Iris pigment epithelial cell (primary cell): ENCODE data around the gene CCKAR.

Experiments used
- DNase-seq: peaks from one replicate; pipeline ENCODE4 v3.0.0-alpha.2; 2011; ENCODE audit warnings: low read depth

Gene CCKAR

DNA sequence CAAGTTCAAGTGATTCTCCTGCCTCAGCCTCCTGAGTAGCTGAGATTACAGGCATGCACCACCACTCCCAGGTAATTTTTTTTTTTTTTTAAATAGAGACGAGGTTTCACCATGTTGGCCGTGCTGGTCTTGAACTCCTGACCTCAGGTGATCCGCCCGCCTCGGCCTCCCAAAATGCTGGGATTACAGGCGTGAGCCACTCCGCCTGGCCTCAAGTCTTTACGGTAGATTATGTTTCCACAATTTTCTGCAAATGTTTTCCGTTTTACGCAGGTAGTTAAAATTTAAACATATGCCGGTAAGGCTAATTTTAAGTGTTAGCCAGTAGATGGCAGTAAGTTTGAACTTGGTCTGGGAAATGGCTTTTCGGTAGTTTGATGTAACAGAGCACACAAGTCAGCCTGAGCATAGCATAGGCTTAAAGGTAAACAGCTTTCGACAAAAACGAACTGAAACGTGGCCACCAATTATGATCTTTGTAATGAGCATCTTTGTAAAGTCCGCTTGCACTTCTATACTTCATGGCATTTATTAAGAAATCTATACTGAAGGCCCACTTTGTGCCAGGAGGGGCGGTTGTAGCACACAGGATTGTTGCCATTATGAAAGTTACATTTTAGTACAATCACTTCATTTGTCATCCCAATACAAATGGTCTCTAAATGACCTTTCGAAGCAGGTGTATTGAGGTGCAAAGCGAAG, 31.1 kb downstream of the CCKAR start:
- peak; percentile 80 for DNase-seq

DNA sequence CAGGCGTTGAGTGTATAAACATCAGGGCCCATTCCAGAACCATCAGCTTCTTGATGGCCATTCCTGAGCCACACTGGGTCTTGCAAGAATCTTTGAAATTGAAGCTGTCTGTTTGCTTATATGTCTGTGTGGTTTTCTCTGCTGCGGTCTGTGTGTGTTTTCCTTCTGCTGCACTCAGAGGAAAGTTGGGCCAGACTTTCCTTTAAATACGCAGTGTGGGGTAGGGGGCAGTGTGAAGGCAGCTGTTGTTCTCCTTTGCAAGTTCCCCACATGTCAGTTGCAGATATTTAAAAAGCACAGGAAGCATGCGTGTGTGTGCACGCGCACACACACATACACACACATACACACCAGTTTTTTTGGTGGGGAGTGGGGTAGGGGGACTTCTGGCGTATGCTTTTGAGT, 32.1 kb downstream of the CCKAR start:
- DNase-seq: peak; percentile 45

DNA sequence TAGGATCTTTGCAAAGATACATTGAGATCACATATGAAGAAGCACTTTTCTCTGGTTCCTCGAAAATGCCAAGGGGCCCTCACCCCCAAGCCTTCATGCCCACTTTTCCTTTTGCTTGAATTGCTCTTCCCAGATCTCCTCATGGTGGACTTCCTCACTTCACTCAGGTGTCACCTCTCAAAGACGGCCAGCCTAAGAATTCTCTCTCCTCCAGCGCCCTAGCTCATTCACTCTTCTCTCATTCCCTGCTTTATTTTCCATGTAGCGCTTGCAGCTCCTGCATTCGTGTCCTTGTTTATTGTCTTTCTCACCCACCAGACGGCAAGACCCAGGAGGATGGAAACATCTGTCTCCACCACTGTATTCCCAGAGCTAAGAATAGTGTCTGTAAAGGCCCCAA, 32.9 kb downstream of the CCKAR start:
- DNase-seq: no peak

DNA sequence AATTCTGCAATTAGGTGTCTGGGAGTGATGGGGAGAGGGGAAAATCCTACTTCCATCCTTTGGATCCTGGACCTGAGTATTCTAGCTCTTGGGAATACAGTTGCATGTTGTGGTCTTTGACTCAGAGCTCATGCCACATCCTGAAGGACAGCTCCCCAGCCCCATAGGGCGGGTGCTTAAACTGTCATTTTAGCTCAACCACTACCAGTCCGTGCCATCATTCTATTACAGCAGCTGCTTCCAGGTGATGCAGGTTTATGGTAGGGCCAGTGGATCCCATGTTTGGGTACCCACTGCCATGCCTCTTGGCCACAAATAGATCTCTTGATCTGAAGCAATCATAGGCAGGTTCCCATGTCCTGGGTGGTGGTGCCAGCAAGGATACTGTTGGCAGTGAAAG, 34.7 kb downstream of the CCKAR start:
- no peak for DNase-seq

DNA sequence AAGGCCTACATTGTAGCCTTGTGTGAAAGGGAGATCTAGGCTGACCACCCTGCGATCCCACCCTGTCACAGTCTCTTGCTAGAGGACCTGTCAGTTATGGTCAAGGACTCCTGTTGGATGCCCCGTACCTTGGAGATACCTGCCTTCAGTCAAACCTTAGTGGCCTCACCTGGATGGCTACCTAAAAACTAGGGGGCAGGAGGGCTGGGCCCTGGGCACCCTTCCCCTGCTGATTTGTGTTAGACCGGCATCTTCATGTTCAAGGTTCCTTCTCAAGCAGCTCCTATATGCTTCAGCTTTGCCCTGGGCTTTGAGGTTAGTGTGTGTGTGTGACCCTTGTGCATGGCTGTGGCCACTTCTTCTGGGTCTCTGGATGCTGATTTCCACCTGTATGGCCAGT, 35.3 kb downstream of the CCKAR start:
- DNase-seq: no peak

DNA sequence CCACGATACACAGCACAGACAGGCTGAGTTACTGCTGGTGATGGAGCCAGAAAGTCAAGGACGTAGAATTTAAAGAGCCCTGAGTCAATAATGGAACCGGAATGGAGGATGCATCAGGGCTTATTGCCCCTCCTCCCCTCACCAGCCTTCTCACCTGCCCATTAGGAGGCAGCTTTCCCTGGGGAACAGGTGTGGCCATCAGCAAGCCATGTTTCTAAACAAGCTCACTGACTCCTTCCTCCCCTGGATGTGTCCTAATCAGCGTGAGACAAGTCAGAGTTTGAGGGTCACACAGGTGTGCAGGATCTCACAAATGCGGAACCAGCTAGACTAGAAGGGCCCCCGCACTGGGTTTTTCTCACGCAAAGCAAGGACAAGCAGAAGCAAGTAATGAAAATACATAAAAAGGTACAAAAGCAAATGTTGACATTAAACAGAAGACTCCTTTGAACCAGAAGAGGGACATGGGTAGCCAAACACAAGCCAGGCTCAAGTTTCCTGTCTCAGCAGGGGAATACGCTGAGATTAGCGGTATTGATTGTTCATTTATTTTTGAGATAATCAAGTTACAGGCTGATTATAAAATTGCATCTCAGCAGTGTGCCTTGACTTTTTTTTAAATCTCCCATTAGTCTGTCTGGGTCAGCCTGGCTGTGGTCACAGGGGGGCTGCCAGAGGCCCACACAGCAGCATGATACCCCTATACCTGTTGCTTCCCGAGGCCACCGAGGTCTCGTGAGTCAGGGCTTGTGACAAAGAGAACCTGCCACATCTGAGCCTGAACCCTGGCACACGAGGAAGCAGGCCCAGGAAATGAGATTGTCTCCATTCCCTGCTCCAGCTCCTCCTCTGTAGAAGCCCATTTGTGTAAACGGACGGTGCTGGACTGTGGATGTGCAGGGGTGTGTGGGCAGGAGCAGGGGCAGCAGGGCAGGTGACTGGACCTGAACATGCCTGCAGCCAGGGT, 37.4 kb downstream of the CCKAR start:
- DNase-seq: no peak

DNA sequence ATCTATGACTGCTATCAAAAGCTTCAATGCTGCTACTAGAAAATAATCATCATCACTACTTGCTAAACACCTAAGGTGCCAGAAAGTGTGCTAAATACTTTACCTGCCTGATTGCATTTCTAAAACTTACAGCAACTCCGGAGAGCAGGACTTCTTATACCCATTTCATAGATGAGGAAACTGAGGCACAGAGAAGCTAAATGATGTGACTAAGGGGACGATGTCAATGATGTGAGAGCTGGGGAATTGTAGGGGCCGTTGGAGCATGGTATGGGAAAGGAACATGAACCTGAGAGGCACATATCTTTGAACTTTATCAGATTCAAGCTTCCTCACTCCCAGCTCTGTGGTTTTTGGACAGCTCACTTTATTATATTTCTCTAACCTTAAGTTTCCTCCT, 38.7 kb downstream of the CCKAR start:
- DNase-seq: no peak

DNA sequence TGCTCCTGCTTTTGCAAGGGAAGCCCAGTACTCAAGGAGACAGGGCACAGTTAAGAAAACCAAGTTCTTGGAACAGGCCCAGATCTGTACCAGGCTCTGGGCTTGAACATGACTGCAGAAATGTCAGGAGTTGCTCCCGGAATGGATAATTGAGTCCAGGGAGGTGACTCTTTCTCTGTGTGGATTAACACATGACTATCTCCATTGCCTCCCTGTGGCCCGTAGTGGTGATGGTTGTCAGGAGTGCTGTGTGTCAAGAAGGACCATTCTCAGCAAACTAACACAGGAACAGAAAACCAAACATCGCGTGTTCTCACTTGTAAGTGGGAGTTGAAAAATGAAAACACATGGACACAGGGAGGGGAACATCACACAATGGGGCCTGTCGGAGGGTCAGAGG, 39.9 kb downstream of the CCKAR start:
- no peak for DNase-seq

DNA sequence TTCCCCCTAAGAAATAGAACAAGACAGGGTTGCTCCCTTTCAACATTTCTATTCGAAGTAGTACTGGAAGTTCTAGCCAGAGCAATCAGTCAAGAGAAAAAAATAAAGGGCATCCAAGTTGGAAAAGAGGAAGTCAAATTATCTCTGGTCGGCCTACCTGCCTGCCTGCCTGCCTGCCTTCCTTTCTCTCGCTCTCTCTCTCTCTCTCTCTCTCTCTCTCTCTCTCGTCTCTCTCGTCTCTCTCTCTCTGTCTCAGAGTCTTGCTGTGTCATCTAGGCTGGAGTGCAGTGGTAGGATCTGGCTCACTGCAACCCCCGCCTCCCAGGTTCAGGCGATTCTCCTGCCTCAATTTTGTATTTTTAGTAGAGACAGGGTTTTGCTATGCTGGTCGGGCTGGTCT, 42.9 kb downstream of the CCKAR start:
- DNase-seq: no peak

DNA sequence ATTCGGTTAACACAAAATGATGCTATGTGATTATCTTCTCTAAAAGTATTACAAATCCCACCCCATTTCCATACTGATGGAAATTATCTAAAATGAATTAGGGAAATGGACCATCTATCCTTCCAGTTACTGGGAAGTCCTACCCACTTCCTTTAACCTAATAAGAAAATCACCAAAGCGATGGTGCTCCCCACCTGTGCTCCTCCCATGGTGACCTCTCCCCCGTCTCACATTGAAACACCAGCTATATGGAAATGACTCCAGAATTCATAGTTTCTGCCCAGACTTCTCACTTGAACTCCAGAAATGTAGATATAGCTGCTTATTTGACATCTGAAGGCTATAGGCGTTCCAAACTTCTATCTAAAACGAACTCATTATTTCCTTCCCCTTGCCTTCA, 48.5 kb downstream of the CCKAR start:
- no peak for DNase-seq

DNA sequence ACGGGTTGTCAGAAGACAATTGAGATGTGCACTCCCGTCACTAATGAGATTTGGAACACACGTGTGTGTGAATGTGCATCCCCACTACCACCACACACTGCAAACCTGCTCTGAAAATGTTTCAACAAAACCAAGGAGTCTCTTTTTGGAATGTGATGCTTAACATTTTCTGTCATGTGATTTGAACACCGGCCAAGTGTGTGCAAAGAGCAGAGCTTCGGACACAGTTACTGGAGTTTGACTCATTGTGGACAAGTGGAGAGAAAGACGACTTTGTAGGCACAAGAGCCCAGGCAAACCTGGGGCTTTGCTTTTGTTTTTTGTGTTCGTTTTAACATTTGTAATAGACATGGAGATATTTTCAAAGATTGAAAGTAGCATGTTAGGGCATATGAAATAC, 49.2 kb downstream of the CCKAR start:
- peak; percentile 73 for DNase-seq

DNA sequence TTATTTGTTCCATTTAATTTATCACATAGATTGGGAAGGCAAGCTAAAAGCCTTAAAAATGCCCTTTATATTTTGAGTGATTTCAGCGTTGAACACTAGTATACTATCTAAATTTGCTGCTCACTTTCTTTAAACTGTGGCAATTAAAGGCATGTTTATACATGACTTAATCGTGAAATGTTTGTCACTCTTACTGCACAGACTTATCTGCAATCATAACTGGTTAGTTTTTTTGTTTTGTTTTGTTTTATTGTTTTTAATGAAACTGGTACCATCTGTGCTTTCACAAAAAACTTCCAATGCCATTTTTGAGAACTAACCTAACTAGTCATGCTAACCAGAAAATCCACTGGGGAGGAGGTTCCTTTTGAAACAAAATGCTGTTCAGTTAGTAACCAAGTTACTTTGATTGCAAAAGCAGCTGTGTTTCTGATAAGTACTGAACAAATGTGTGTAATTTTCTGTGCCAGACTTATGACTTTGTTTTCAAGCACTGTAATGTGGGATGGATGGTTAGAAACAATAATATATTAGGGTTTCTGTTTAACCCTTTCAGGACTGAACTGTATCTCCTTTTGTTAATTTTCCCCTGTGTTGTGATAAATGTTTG, 56.1 kb downstream of the CCKAR start:
- DNase-seq: peak; percentile 34

DNA sequence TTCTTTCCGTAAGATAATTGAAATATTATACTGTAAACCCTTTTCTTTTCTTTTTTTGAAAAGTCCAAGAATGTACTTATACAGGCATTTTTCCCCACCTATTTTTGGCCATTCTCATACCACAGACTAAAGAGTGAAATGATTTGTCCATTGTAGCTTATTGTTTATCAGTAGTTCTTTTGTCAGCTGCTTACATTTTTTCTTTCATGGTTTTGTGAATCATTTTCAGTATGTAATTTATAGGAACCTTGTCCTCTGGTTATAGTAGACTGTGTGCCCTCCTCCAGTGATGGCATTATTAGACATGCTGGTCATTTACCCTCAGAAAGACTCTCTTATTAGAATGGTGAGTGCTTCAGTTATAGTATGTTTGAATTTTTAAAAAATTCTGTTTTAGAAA, 56.7 kb downstream of the CCKAR start:
- DNase-seq: no peak

DNA sequence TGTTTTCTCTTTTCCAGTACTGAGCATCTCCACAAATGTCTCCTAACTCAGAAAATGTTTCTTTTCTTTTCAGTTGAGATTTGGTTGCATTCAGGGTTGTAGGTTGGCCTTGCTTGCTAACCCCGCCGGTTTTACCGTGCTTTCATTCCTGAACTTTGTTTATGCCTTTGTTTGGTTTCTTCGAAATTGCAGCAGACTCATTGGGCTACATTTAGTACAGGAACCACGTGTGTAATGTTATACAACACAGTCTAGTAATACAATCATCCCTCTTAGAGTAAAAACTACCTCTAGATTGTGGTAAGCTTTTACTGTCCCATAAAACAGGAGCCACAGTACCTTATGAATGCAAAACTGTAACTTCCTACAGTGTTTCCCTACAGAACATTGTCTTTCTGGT, 57.9 kb downstream of the CCKAR start:
- DNase-seq: no peak

DNA sequence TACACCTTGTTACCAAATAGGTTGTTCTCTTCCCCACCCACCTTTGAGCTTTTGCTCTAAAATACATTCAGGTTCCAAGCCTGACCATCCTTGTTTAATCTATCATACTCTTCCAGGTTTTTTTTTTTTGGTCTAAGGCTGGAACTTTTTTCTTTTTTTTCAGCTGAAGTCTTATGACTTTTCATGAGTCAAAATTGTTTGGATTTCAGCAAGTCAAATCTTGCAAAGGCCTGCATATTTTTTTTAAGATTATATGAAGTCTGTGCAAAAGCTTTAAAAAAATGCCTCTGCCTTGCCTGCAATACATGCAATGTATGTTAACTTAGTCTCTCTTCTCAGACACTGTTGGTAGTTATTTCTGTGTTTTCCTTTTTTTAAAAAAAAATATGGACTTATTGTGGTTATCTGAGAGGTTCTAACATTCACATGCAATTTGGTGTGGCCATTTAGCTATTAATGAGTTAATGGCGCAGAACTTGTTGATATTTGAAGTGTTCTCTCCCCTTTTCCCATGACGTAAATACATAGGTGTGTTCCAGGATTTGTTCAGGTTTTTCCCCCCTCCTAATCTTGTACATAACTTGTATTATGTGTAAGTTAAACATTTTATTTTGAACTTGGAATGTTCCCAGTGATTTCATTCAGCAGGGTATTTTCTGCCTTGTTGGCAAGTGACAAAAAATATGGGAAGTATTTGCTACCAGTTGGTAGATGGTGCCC, 58.7 kb downstream of the CCKAR start:
- no peak for DNase-seq
